HG03066 (cell line): ENCODE measurements around the gene XRN2.

ENCODE experiments used
- ATAC-seq: cut with Tn5 transposase; IDR thresholded peaks from one replicate; pipeline ENCODE4 v1.9.1; 2021; ENCODE audit warnings: low read depth; ENCODE audit not compliant: unreplicated experiment

XRN2 gene

DNA sequence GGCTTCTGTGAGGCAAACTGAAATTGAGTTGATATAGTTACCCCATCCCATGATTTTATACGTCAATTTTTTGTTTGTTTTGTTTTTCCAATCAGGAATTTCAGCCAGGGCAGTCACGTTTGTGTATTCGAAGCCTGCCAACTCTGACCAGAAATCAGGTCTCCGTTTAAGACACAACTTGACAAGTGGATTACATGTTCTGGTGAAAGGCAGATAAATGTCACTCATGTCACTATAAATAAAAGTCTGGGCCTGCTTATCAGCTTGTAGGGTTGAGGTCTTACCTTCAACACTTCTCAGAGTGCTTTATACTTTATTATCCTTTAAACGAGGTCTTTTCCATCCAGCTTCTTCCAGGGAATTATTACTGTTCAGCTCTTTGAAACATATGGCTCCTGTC is 8.4 kb upstream of the XRN2 start:
- no peak for ATAC-seq

GRCh38 chr20:21301940-21302663 is 1.0 kb upstream of the XRN2 start:
- ATAC-seq: no peak

- ATAC-seq: peak; percentile 22
These were observed 469 bp upstream of the XRN2 start for GRCh38 chr20:21302664-21303060.

- peak; percentile 3 for ATAC-seq
These were observed 898 bp downstream of the XRN2 start for GRCh38 chr20:21303872-21304586.

DNA sequence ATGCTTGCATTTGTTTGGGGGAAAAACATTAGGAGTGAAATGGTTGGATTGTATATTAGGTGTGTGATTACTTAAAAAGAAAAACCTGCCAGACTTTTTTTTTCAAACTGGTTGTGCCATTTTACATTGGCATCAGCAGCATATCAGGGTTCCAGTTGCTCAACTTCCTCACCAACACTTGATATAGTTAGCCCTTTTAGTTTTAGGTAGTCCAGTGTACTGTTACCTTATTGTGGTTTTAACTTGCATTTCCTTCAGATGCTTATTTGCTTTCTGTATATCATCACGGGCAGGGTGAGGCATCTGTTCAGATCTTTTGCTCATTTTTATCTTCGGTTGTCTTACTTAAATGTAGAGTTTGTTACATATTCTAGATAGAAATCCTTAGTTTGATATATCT is 5.2 kb downstream of the XRN2 start:
- ATAC-seq: no peak

GRCh38 chr20:21309678-21310467 is 6.7 kb downstream of the XRN2 start:
- ATAC-seq: no peak

- ATAC-seq: no peak
These were observed 9.8 kb downstream of the XRN2 start for GRCh38 chr20:21312813-21313474.

GRCh38 chr20:21315138-21315537 is 12.0 kb downstream of the XRN2 start:
- ATAC-seq: no peak

- ATAC-seq: no peak
These were observed 19.1 kb downstream of the XRN2 start for GRCh38 chr20:21322083-21322710.

DNA sequence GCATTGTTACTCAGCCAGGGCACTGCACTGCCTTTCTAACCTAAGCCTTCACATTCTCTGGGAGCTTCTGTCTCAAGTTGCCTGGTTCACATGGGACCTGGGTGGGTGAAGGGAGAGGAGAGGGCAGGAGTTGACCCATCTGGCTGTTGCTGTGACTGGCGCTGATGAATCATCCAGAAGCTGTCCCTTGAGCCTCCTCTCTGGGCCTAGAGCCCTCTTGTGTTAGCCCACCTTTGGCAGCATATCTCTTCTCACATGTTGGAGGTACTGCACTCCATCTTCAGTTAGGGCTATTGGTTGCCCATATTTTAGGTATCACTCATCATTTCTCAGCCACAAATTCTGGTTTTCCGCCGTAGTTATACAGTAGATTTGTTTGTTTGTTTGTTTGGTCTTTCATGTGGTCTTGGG is 19.8 kb downstream of the XRN2 start:
- ATAC-seq: no peak

GRCh38 chr20:21323640-21324039 is 20.5 kb downstream of the XRN2 start:
- ATAC-seq: no peak

DNA sequence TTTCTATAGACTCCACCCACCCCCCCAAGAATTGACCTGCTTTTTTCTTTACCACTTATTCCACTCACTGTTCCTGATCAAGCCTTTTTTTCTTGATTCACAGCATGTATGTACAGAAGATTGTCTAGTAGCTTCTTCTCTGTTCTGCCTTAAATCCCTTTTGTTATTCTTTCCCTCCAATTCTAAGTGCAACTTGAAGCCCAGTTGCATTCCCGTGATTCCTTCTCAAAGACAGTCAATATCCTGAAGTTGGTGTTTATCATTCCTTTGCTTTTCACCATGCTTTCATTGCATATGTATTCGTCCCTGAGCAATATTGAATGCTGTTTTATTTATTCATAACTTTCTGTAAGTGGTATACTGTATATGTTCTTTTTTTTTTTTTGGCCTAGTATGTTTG is 21.0 kb downstream of the XRN2 start:
- no peak for ATAC-seq

DNA sequence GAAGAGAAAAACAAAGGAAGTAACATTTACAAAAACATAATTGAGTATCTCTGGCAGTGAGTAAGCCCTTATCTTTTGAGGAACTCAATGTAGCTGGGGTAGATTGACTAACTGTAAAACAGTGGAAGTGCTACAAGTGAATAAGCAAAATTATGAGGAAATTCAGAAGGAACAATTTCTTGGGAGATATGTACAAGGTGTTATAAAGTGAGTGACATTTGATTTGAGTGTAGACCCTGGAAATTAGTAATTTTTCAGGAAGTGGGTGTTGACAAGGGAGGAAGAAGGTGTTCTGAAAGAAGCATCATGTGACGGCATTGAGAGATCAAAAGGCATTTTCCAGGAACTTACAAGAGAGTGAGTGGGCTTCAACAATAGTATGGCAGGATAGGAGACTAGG is 22.2 kb downstream of the XRN2 start:
- ATAC-seq: no peak

DNA sequence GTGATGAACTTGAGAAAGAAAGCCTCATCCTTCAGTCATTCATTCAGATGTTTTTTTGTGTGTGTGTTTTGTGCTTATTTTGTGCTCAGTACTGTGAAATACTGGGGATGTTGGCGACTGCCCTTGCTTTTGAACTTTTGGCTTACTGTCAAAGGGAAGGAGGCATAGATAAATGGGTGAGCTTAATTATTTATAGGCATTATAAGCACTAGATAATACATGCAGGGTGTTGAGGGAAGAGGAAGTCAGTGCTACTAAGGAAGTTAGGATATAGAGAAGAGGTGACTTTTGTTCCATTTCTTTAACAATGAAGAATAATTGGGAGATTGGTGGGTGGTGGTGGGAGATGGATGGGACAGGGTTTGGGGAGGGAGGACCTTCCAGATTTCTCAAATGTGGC is 23.6 kb downstream of the XRN2 start:
- no peak for ATAC-seq

DNA sequence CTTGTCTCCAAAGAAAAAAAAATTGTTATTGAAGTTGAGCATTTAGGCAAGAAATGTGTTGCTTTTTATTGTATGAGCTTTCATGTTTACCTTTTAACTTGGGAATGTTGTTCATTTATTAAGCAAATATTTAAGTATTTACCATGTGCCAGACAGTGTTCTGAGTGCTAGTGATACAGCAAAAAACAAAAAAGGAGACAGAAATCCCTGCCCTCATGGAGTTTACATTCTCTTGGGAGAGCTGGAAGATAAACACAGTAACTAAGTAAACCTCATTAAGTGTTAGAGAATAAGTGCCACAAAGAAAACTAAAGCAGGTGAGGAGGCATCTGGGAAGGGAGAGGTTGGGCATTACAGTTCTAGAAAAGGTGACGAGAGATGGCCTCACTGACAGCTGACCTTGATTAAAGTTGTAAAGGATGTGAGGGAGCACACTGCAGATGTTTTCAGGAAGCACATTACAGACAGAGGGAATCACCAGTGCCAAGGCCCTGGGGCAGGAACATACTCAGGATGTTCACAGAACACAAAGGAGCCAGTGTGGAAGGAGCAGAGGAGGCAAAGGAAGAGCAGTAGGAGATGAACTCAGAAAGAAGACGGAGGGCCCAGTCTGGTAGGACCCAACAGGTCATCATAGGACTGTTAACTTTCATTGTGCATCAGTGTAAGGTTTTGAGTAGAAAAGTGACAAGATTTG is 33.5 kb downstream of the XRN2 start:
- no peak for ATAC-seq

DNA sequence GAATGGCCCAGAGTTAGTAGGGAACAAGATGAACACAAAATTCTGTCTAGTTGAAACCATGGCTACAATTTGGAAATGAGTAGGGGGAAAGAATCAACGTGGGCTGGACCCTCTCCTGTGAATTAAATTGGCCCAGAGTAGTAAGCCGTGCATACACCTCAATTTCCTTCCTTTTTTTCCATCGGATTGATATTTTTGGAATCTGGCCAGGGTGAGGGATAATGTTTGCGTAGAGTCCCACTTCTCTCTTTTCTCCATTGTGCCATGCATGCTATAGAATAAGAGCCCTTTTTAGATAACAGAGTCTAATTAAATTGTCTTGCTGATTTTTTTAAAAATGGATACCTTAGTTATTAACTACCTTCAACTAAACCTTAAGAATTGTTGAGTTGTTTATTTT is 35.2 kb downstream of the XRN2 start:
- no peak for ATAC-seq

- no peak for ATAC-seq
These were observed 36.4 kb downstream of the XRN2 start for GRCh38 chr20:21339499-21339898.

DNA sequence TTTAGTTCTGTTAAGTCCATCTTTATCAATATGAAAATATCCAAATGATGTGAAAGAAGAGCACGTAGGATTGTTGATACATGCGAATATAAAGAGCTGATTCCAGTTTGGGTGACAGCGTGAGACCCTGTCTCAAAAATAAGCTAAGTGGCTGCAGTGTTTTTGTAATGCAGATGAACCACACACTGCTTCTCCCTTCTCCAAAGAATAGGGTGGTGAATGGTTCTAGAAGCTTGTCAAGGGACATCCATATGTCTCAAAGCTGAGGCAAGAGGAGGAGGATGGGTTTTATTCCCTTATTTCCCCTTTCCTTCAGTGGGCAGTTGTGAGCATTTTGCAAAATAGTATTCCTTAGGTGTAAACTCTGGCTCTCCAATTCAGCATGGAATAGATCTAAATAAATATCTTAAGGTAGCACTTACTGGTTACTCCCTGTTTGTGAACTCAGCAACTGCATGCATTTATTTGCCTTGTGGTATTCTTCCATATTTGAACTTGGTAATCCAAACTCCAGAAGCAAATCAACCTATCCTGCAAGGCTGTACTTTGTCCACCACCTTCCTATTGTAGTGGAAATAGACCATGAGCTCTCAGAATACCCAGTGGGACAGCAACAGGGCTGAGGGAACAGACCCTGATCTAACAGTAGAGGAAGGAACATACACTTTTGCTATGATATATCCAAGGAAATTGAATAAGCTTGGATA is 38.0 kb downstream of the XRN2 start:
- no peak for ATAC-seq

- no peak for ATAC-seq
These were observed 39.7 kb downstream of the XRN2 start for GRCh38 chr20:21342656-21343345.
